Stimulated activated naive CD4-positive, alpha-beta T cell (primary cell): ENCODE results near the gene RRAGD.
"Not testable (repeated sequence)": the region's sequence is repeated elsewhere in the genome, so short reads cannot be mapped to it uniquely, and the experiment has no call there.

Experiments
- DNase-seq, 6 experiments: peaks; one replicate each; lab custom pipeline; 2025; lab: John Stamatoyannopoulos, UW

RRAGD gene

GRCh38 chr6:89411145-89412070 is 665 bp downstream of the RRAGD start:
- peak in 3 of 6 experiments; percentile 18 to 35 (median 35) for DNase-seq

- no peak for DNase-seq
Observed at GRCh38 chr6:89410788-89411144, 1.3 kb downstream of the RRAGD start.

- DNase-seq, result no peak
Observed at GRCh38 chr6:89410231-89410761, 1.8 kb downstream of the RRAGD start.

- DNase-seq, result no peak
Observed at GRCh38 chr6:89409461-89410035, 2.5 kb downstream of the RRAGD start.

- DNase-seq, result no peak
Observed at GRCh38 chr6:89406141-89406540, 5.9 kb downstream of the RRAGD start.

- DNase-seq, result no peak
Observed at GRCh38 chr6:89404512-89404911, 7.6 kb downstream of the RRAGD start.

GRCh38 chr6:89402776-89403175 is 9.3 kb downstream of the RRAGD start:
- no peak for DNase-seq

- DNase-seq, result no peak
Observed at GRCh38 chr6:89400912-89401399, 11.1 kb downstream of the RRAGD start.

GRCh38 chr6:89400050-89400449 is 12.0 kb downstream of the RRAGD start:
- no peak for DNase-seq

- no peak for DNase-seq
Observed at GRCh38 chr6:89398762-89399525, 13.1 kb downstream of the RRAGD start.

- DNase-seq, result not testable (repeated sequence)
Observed at GRCh38 chr6:89397884-89398283, 14.2 kb downstream of the RRAGD start.

- DNase-seq, result no peak
Observed at GRCh38 chr6:89393659-89394058, 18.4 kb downstream of the RRAGD start.

GRCh38 chr6:89392823-89393222 is 19.2 kb downstream of the RRAGD start:
- DNase-seq, result no peak

- DNase-seq, result no peak
Observed at GRCh38 chr6:89388846-89389245, 23.2 kb downstream of the RRAGD start.

- no peak for DNase-seq
Observed at GRCh38 chr6:89387516-89388201, 24.4 kb downstream of the RRAGD start.

GRCh38 chr6:89386917-89387491 is 25.1 kb downstream of the RRAGD start:
- no peak for DNase-seq

GRCh38 chr6:89385846-89386245 is 26.2 kb downstream of the RRAGD start:
- DNase-seq, result no peak

- no peak for DNase-seq
Observed at GRCh38 chr6:89385156-89385667, 26.9 kb downstream of the RRAGD start.

GRCh38 chr6:89381031-89381430 is 31.0 kb downstream of the RRAGD start:
- no peak for DNase-seq

GRCh38 chr6:89379281-89379680 is 32.8 kb downstream of the RRAGD start:
- no peak for DNase-seq

- DNase-seq, result no peak
Observed at GRCh38 chr6:89378628-89379027, 33.4 kb downstream of the RRAGD start.
